B cell (primary cell): ENCODE measurements around the gene METTL25. TPM values are rescaled to one million over a fixed set of nuclear protein-coding genes. Genes with fewer than 3 reads are reported as not detected.

Experiments
- ATAC-seq: fragments of 200-7000 bp; cut with Tn5 transposase; one replicate; pipeline ENCODE4 v1.10.0; 2021; ENCODE audit warnings: low read depth, mild to moderate bottlenecking, moderate number of reproducible peaks, moderate library complexity
- CTCF ChIA-PET: fragments of 350-600 bp; sonication (Branson Sonifier 250); formaldehyde crosslinking; loops from one replicate; lab custom pipeline; 2021; ENCODE audit warnings: antibody characterized with exemption, inconsistent platforms; lab: Charles Lee
- POLR2A ChIA-PET: fragments of 350-600 bp; sonication (Branson Sonifier 250); formaldehyde crosslinking; loops from one replicate; lab custom pipeline; 2021; ENCODE audit warnings: antibody characterized with exemption; lab: Charles Lee
- DNase-seq: peaks from one replicate; pipeline ENCODE4 v3.0.0; 2013
- H2AFZ ChIP-seq: 2 replicates; pipeline ENCODE4 v1.6.1; 2012; ENCODE audit warnings: mild to moderate bottlenecking, low read depth, low read length; ENCODE audit not compliant: insufficient read depth, poor library complexity, severe bottlenecking
- H3K27ac ChIP-seq, 2 donors: 1 replicate in 1 of 2; 2 replicates in 1 of 2; pipeline ENCODE4 v1.5.1; 2012 to 2013; ENCODE audit warnings: low read length in 2 of 2, mild to moderate bottlenecking in 2 of 2, moderate library complexity in 1 of 2
- H3K27me3 ChIP-seq, 4 experiments: fragments of 200-600 bp in 1 of 4; sonication (generic) in 1 of 4; replicated peaks in 1 of 4; 1 replicate in 2 of 4; 2 replicates in 2 of 4; pipeline versions ENCODE4 v1.6.1 to v1.7.0; 2013 to 2016; ENCODE audit warnings: low read length in 3 of 4, mild to moderate bottlenecking in 2 of 4, mixed read lengths in 1 of 4, moderate library complexity in 1 of 4; ENCODE audit not compliant: insufficient read depth in 4 of 4, control insufficient read depth in 3 of 4; ENCODE audit errors: control extremely low read depth in 1 of 4
- H3K36me3 ChIP-seq, 2 experiments: replicated peaks in 1 of 2; 1 replicate in 1 of 2; 2 replicates in 1 of 2; pipeline versions ENCODE4 v1.6.1 to v1.7.1; 2013; ENCODE audit warnings: low read length in 1 of 2; ENCODE audit not compliant: insufficient read depth in 2 of 2, control insufficient read depth in 1 of 2; ENCODE audit errors: control extremely low read depth in 1 of 2, extremely low read depth in 1 of 2
- H3K4me1 ChIP-seq, 2 donors: fragments of 200-600 bp in 1 of 2; sonication (generic) in 1 of 2; 1 replicate in 1 of 2; 2 replicates in 1 of 2; pipeline versions ENCODE4 v1.5.1 to v1.6.1; 2013 to 2017; ENCODE audit warnings: low read length in 2 of 2; ENCODE audit not compliant: control insufficient read depth in 2 of 2, insufficient read depth in 2 of 2
- H3K4me2 ChIP-seq: replicated peaks from 2 replicates; pipeline ENCODE3; 2012; ENCODE audit warnings: mild to moderate bottlenecking, low read depth, low read length; ENCODE audit not compliant: poor library complexity, severe bottlenecking
- H3K4me3 ChIP-seq, 5 experiments: fragments of 200-600 bp in 1 of 5; sonication (generic) in 1 of 5; 1 replicate in 3 of 5; 2 replicates in 2 of 5; pipeline versions ENCODE4 v1.5.1 to v1.7.0; 2011 to 2016; ENCODE audit warnings: low read length in 4 of 5, mild to moderate bottlenecking in 4 of 5, low read depth in 2 of 5, control low read depth in 1 of 5, moderate library complexity in 1 of 5; ENCODE audit not compliant: insufficient read depth in 1 of 5; ENCODE audit errors: control extremely low read depth in 1 of 5, extremely low read depth in 1 of 5
- H3K79me2 ChIP-seq: fragments of 200-600 bp; sonication (generic); one replicate; pipeline ENCODE4 v1.6.0; 2016; ENCODE audit warnings: low read length; ENCODE audit not compliant: control insufficient read depth, insufficient read depth
- H3K9ac ChIP-seq: fragments of 200-600 bp; sonication (generic); 2 replicates; pipeline ENCODE4 v1.6.1; 2017; ENCODE audit warnings: mild to moderate bottlenecking, low read length, moderate library complexity
- H3K9me3 ChIP-seq, 3 donors: one replicate each; pipeline versions ENCODE4 v1.6.1 to v1.7.1; 2013; ENCODE audit warnings: low read length in 2 of 3; ENCODE audit not compliant: control insufficient read depth in 2 of 3, insufficient read depth in 1 of 3; ENCODE audit errors: control extremely low read depth in 1 of 3
- H4K20me1 ChIP-seq: 2 replicates; pipeline ENCODE4 v1.6.0; 2012; ENCODE audit warnings: mild to moderate bottlenecking, low read length; ENCODE audit not compliant: insufficient read depth, control insufficient read depth, poor library complexity, severe bottlenecking
- H3K27ac Mint-ChIP-seq: one replicate; pipeline ENCODE4 v1.8.0; 2021; ENCODE audit warnings: mixed read lengths
- H3K27me3 Mint-ChIP-seq: one replicate; pipeline ENCODE4 v1.8.0; 2021; ENCODE audit warnings: mixed read lengths
- H3K4me1 Mint-ChIP-seq: one replicate; pipeline ENCODE4 v1.8.0; 2021; ENCODE audit warnings: mixed read lengths
- H3K4me3 Mint-ChIP-seq: one replicate; pipeline ENCODE4 v1.8.0; 2021; ENCODE audit warnings: mixed read lengths
- H3K9me3 Mint-ChIP-seq: one replicate; pipeline ENCODE4 v1.8.0; 2022; ENCODE audit warnings: mixed read lengths; ENCODE audit not compliant: insufficient read depth
- CTCF ChIP-seq: fragments of 200-600 bp; IDR thresholded peaks from one replicate; pipeline ENCODE4 v1.8.0; 2022; ENCODE audit warnings: antibody characterized with exemption, mild to moderate bottlenecking
- EZH2 ChIP-seq: IDR thresholded peaks from 2 replicates; pipeline ENCODE4 v1.6.1; 2012; ENCODE audit warnings: borderline replicate concordance, low read depth, mild to moderate bottlenecking, moderate library complexity, low read length; ENCODE audit not compliant: insufficient read depth, poor library complexity, severe bottlenecking
- WGBS: methylation state at CpG from one replicate; pipeline ENCODE4 v1.1.5; 2013; ENCODE audit warnings: missing lambda C conversion rate; ENCODE audit not compliant: insufficient coverage; 5-methylcytosine and 5-hydroxymethylcytosine counted together
- intact Hi-C: fragments of 100-400 bp; cut with micrococcal nuclease; formaldehyde crosslinking; loops from one replicate; pipeline ENCODE4 v1.10.0; 2022
- polyA plus RNA-seq: library from polyadenylated mRNA; depleted of rRNA; stranded (reverse); fragments of >200 nt; gene quantifications from 2 replicates; pipeline ENCODE4 v1.2.3, GENCODE V29; 2012
- total RNA-seq, 2 donors: library from RNA; stranded (reverse); fragments of 120-200 nt in 1 of 2; gene quantifications; 1 replicate in 1 of 2; 2 replicates in 1 of 2; pipeline versions ENCODE4 v1.2.3 to v1.2.4, GENCODE V29; 2013 to 2022

The METTL25 gene
- total and polyA plus RNA-seq, 2 donors (not counting 1 experiment from before 2014, with no cell fraction given) = 5.4 to 24.1 TPM

GRCh38 chr12:82425241-82425640 is 66.9 kb downstream of the METTL25 start:
- POLR2A ChIA-PET = no interaction called here
- H3K4me3 Mint-ChIP-seq = no peak overlapping the region
- H3K27me3 Mint-ChIP-seq = no peaks in the 10 kb centered on the region
- Histone ChIP-seq H2AFZ (no peak overlapping the region), H3K79me2 (no peaks in the 10 kb centered on the region), H3K36me3 (no peaks in the 10 kb centered on the region), H3K4me3 (no peak overlapping the region), H4K20me1 (no peaks in the 10 kb centered on the region), H3K4me1 (no peaks in the 10 kb centered on the region), H3K9ac (no peak overlapping the region), H3K27me3 (no peaks in the 10 kb centered on the region), H3K9me3 (no peaks in the 10 kb centered on the region), H3K4me2 (no peak overlapping the region), H3K27ac (no peak overlapping the region)
- CTCF ChIA-PET = no interaction called here
- H3K27ac Mint-ChIP-seq = no peak overlapping the region
- TF ChIP-seq CTCF (no peak), EZH2 (no peak)
- no peak for ATAC-seq
- no peak for DNase-seq
- no peaks in the 10 kb centered on the region for H3K4me1 Mint-ChIP-seq
- no peaks in the 10 kb centered on the region for H3K9me3 Mint-ChIP-seq
- intact Hi-C loops = no loop called here
- 95% methylated on average over 2 of the region's 2 CpGs for WGBS

- Histone ChIP-seq H3K4me2 (no peak overlapping the region), H3K9me3 (no peaks in the 10 kb centered on the region), H3K4me3 (no peak overlapping the region), H2AFZ (no peak overlapping the region), H3K36me3 (no peaks in the 10 kb centered on the region), H3K79me2 (no peaks in the 10 kb centered on the region), H3K27ac (no peak overlapping the region), H4K20me1 (no peaks in the 10 kb centered on the region), H3K27me3 (no peaks in the 10 kb centered on the region), H3K9ac (no peak overlapping the region), H3K4me1 (no peaks in the 10 kb centered on the region)
- Mint-ChIP-seq H3K4me1 (no peaks in the 10 kb centered on the region), H3K27ac (no peak overlapping the region), H3K9me3 (no peaks in the 10 kb centered on the region), H3K27me3 (no peaks in the 10 kb centered on the region), H3K4me3 (no peak overlapping the region)
- ChIA-PET POLR2A (no interaction called here), CTCF (no interaction called here)
- TF ChIP-seq EZH2 = no peak
- TF ChIP-seq CTCF = no peak
- 59% methylated on average over 4 of the region's 4 CpGs for WGBS
- DNase-seq (no peak), ATAC-seq (no peak)
- intact Hi-C loops = no loop called here
These were observed 67.8 kb downstream of the METTL25 start for GRCh38 chr12:82426081-82426480.
